B cell (primary cell): ENCODE measurements around the gene RTTN. TPM values are rescaled to one million over a fixed set of nuclear protein-coding genes. Genes with fewer than 3 reads are reported as not detected.

Experiments used
- ATAC-seq: fragments of 200-7000 bp; cut with Tn5 transposase; one replicate; pipeline ENCODE4 v1.10.0; 2021; ENCODE audit warnings: low read depth, mild to moderate bottlenecking, moderate number of reproducible peaks, moderate library complexity
- CTCF ChIA-PET: fragments of 350-600 bp; sonication (Branson Sonifier 250); formaldehyde crosslinking; loops from one replicate; lab custom pipeline; 2021; ENCODE audit warnings: antibody characterized with exemption, inconsistent platforms; lab: Charles Lee
- POLR2A ChIA-PET: fragments of 350-600 bp; sonication (Branson Sonifier 250); formaldehyde crosslinking; loops from one replicate; lab custom pipeline; 2021; ENCODE audit warnings: antibody characterized with exemption; lab: Charles Lee
- DNase-seq: peaks from one replicate; pipeline ENCODE4 v3.0.0; 2013
- H2AFZ ChIP-seq: 2 replicates; pipeline ENCODE4 v1.6.1; 2012; ENCODE audit warnings: mild to moderate bottlenecking, low read depth, low read length; ENCODE audit not compliant: insufficient read depth, poor library complexity, severe bottlenecking
- H3K27ac ChIP-seq, 2 donors: 1 replicate in 1 of 2; 2 replicates in 1 of 2; pipeline ENCODE4 v1.5.1; 2012 to 2013; ENCODE audit warnings: low read length in 2 of 2, mild to moderate bottlenecking in 2 of 2, moderate library complexity in 1 of 2
- H3K27me3 ChIP-seq, 4 experiments: fragments of 200-600 bp in 1 of 4; sonication (generic) in 1 of 4; replicated peaks in 1 of 4; 1 replicate in 2 of 4; 2 replicates in 2 of 4; pipeline versions ENCODE4 v1.6.1 to v1.7.0; 2013 to 2016; ENCODE audit warnings: low read length in 3 of 4, mild to moderate bottlenecking in 2 of 4, mixed read lengths in 1 of 4, moderate library complexity in 1 of 4; ENCODE audit not compliant: insufficient read depth in 4 of 4, control insufficient read depth in 3 of 4; ENCODE audit errors: control extremely low read depth in 1 of 4
- H3K36me3 ChIP-seq, 2 experiments: replicated peaks in 1 of 2; 1 replicate in 1 of 2; 2 replicates in 1 of 2; pipeline versions ENCODE4 v1.6.1 to v1.7.1; 2013; ENCODE audit warnings: low read length in 1 of 2; ENCODE audit not compliant: insufficient read depth in 2 of 2, control insufficient read depth in 1 of 2; ENCODE audit errors: control extremely low read depth in 1 of 2, extremely low read depth in 1 of 2
- H3K4me1 ChIP-seq, 2 donors: fragments of 200-600 bp in 1 of 2; sonication (generic) in 1 of 2; 1 replicate in 1 of 2; 2 replicates in 1 of 2; pipeline versions ENCODE4 v1.5.1 to v1.6.1; 2013 to 2017; ENCODE audit warnings: low read length in 2 of 2; ENCODE audit not compliant: control insufficient read depth in 2 of 2, insufficient read depth in 2 of 2
- H3K4me2 ChIP-seq: replicated peaks from 2 replicates; pipeline ENCODE3; 2012; ENCODE audit warnings: mild to moderate bottlenecking, low read depth, low read length; ENCODE audit not compliant: poor library complexity, severe bottlenecking
- H3K4me3 ChIP-seq, 5 experiments: fragments of 200-600 bp in 1 of 5; sonication (generic) in 1 of 5; 1 replicate in 3 of 5; 2 replicates in 2 of 5; pipeline versions ENCODE4 v1.5.1 to v1.7.0; 2011 to 2016; ENCODE audit warnings: low read length in 4 of 5, mild to moderate bottlenecking in 4 of 5, low read depth in 2 of 5, control low read depth in 1 of 5, moderate library complexity in 1 of 5; ENCODE audit not compliant: insufficient read depth in 1 of 5; ENCODE audit errors: control extremely low read depth in 1 of 5, extremely low read depth in 1 of 5
- H3K79me2 ChIP-seq: fragments of 200-600 bp; sonication (generic); one replicate; pipeline ENCODE4 v1.6.0; 2016; ENCODE audit warnings: low read length; ENCODE audit not compliant: control insufficient read depth, insufficient read depth
- H3K9ac ChIP-seq: fragments of 200-600 bp; sonication (generic); 2 replicates; pipeline ENCODE4 v1.6.1; 2017; ENCODE audit warnings: mild to moderate bottlenecking, low read length, moderate library complexity
- H3K9me3 ChIP-seq, 3 donors: one replicate each; pipeline versions ENCODE4 v1.6.1 to v1.7.1; 2013; ENCODE audit warnings: low read length in 2 of 3; ENCODE audit not compliant: control insufficient read depth in 2 of 3, insufficient read depth in 1 of 3; ENCODE audit errors: control extremely low read depth in 1 of 3
- H4K20me1 ChIP-seq: 2 replicates; pipeline ENCODE4 v1.6.0; 2012; ENCODE audit warnings: mild to moderate bottlenecking, low read length; ENCODE audit not compliant: insufficient read depth, control insufficient read depth, poor library complexity, severe bottlenecking
- H3K27ac Mint-ChIP-seq: one replicate; pipeline ENCODE4 v1.8.0; 2021; ENCODE audit warnings: mixed read lengths
- H3K27me3 Mint-ChIP-seq: one replicate; pipeline ENCODE4 v1.8.0; 2021; ENCODE audit warnings: mixed read lengths
- H3K4me1 Mint-ChIP-seq: one replicate; pipeline ENCODE4 v1.8.0; 2021; ENCODE audit warnings: mixed read lengths
- H3K4me3 Mint-ChIP-seq: one replicate; pipeline ENCODE4 v1.8.0; 2021; ENCODE audit warnings: mixed read lengths
- H3K9me3 Mint-ChIP-seq: one replicate; pipeline ENCODE4 v1.8.0; 2022; ENCODE audit warnings: mixed read lengths; ENCODE audit not compliant: insufficient read depth
- WGBS: methylation state at CpG from one replicate; pipeline ENCODE4 v1.1.5; 2013; ENCODE audit warnings: missing lambda C conversion rate; ENCODE audit not compliant: insufficient coverage; 5-methylcytosine and 5-hydroxymethylcytosine counted together
- intact Hi-C: fragments of 100-400 bp; cut with micrococcal nuclease; formaldehyde crosslinking; loops from one replicate; pipeline ENCODE4 v1.10.0; 2022
- polyA plus RNA-seq: library from polyadenylated mRNA; depleted of rRNA; stranded (reverse); fragments of >200 nt; gene quantifications from 2 replicates; pipeline ENCODE4 v1.2.3, GENCODE V29; 2012
- total RNA-seq, 2 donors: library from RNA; stranded (reverse); fragments of 120-200 nt in 1 of 2; gene quantifications; 1 replicate in 1 of 2; 2 replicates in 1 of 2; pipeline versions ENCODE4 v1.2.3 to v1.2.4, GENCODE V29; 2013 to 2022
- TF ChIP-seq, protein P1 (sequence below): fragments of 200-600 bp; IDR thresholded peaks from one replicate; pipeline ENCODE4 v1.8.0; 2022; ENCODE audit warnings: antibody characterized with exemption, mild to moderate bottlenecking

Gene RTTN
- total and polyA plus RNA-seq, 2 donors (not counting 1 experiment from before 2014, with no cell fraction given): 10.0 to 41.2 TPM

DNA sequence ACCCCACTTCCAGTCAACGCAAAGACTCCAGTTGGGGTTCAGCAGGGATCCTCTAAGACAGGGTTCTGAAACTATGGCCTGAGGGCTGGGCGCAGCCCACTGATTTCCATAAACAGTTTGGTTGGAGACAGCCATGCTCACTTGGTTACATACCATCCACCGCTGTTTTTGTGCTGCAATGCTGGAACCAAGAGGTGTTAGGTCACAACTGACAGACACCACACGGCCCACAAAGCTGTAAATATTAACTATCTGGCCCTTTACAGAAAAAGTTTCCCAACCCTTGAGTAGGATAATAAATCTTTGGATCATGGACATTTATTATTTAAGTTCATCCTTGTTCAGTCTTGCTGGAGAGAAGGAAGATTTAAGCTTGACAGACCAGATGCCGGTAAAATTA is 249.4 kb downstream of the RTTN start:
- Histone ChIP-seq H4K20me1 (no peaks in the 10 kb centered on the region), H3K79me2 (no peaks in the 10 kb centered on the region), H3K4me1 (peaks cover 10 to 28% of the 10 kb centered on the region in 2 donors), H3K36me3 (no peaks in the 10 kb centered on the region), H3K9me3 (no peaks in the 10 kb centered on the region), H3K4me3 (no peak overlapping the region), H3K27me3 (no peaks in the 10 kb centered on the region), H3K27ac (no peak overlapping the region), H2AFZ (no peak overlapping the region), H3K9ac (no peak overlapping the region), H3K4me2 (no peak overlapping the region)
- no peak overlapping the region for H3K4me3 Mint-ChIP-seq
- CTCF ChIA-PET: no interaction called here
- ATAC-seq: no peak
- intact Hi-C loops: no loop called here
- H3K4me1 Mint-ChIP-seq: peaks cover 10% of the 10 kb centered on the region
- 89% methylated on average over 3 of the region's 5 CpGs for WGBS
- H3K27ac Mint-ChIP-seq: no peak overlapping the region
- peaks cover 3% of the 10 kb centered on the region for H3K9me3 Mint-ChIP-seq
- H3K27me3 Mint-ChIP-seq: no peaks in the 10 kb centered on the region
- POLR2A ChIA-PET: no interaction called here
- no peak for DNase-seq
- TF ChIP-seq, protein P1, sequence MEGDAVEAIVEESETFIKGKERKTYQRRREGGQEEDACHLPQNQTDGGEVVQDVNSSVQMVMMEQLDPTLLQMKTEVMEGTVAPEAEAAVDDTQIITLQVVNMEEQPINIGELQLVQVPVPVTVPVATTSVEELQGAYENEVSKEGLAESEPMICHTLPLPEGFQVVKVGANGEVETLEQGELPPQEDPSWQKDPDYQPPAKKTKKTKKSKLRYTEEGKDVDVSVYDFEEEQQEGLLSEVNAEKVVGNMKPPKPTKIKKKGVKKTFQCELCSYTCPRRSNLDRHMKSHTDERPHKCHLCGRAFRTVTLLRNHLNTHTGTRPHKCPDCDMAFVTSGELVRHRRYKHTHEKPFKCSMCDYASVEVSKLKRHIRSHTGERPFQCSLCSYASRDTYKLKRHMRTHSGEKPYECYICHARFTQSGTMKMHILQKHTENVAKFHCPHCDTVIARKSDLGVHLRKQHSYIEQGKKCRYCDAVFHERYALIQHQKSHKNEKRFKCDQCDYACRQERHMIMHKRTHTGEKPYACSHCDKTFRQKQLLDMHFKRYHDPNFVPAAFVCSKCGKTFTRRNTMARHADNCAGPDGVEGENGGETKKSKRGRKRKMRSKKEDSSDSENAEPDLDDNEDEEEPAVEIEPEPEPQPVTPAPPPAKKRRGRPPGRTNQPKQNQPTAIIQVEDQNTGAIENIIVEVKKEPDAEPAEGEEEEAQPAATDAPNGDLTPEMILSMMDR: no peak

DNA sequence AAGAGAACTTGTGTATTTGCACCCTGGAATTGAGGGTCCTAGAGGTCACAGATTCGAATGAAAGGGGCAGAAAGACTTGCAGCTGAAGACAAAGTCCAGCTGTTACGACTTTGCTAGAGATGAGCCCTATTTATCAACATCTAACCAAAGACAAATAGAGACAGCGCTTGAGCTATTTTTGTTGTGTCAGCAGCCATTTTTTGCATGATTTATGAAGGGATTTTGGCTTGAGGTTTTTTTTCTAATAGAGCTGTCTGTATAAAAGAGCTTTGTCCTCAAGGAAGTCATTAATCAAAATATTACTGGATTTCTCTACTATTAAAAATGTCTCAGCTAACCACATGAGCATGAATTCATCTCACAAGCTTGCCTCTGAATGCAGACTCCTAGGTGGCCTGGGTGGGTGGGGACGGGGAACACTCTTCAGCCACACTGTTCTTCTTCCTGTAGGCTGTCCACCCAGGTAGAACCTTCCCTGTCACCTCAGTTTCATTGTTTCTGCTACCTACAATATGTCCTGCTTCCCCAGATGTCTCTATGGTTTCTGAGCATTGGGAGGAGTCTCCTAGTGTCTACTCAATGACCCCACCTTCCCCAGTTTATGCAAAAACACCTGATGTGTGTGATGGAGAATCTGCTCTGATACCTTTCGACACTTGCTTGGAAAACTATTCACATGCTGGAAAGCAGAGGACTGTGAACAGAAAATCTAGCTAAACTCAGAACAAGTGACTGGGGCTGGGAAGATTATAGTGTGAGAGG is 250.6 kb downstream of the RTTN start:
- Histone ChIP-seq H4K20me1 (no peaks in the 10 kb centered on the region), H3K27ac (no peak overlapping the region), H3K27me3 (no peaks in the 10 kb centered on the region), H3K4me3 (no peak overlapping the region), H3K9ac (no peak overlapping the region), H3K79me2 (no peaks in the 10 kb centered on the region), H3K4me1 (peaks cover 10 to 28% of the 10 kb centered on the region in 2 donors), H3K9me3 (no peaks in the 10 kb centered on the region), H3K36me3 (no peaks in the 10 kb centered on the region), H2AFZ (no peak overlapping the region), H3K4me2 (no peak overlapping the region)
- DNase-seq: no peak
- ATAC-seq: no peak
- 100% methylated on average over 1 of the region's 5 CpGs for WGBS
- POLR2A ChIA-PET: no interaction called here
- H3K27me3 Mint-ChIP-seq: no peaks in the 10 kb centered on the region
- H3K4me1 Mint-ChIP-seq: peaks cover 10% of the 10 kb centered on the region
- TF ChIP-seq, protein P1: no peak
- peaks cover 3% of the 10 kb centered on the region for H3K9me3 Mint-ChIP-seq
- intact Hi-C loops: no loop called here
- H3K4me3 Mint-ChIP-seq: no peak overlapping the region
- CTCF ChIA-PET: no interaction called here
- no peak overlapping the region for H3K27ac Mint-ChIP-seq
